GM11168 (cell line): Measurements from ENCODE around the gene SLC35G6.

Experiments used
- in situ Hi-C: fragments of 300-500 bp; cut with MboI; formaldehyde crosslinking; loops from one replicate; pipeline ENCODE4 v1.12.0; 2022; ENCODE audit warnings: low sequenced_read_pairs; ENCODE audit not compliant: unreplicated experiment

The SLC35G6 gene

GRCh38 chr17:7499161-7499560 is 17.9 kb downstream of the SLC35G6 start:
- in situ Hi-C loops: no loop called here

DNA sequence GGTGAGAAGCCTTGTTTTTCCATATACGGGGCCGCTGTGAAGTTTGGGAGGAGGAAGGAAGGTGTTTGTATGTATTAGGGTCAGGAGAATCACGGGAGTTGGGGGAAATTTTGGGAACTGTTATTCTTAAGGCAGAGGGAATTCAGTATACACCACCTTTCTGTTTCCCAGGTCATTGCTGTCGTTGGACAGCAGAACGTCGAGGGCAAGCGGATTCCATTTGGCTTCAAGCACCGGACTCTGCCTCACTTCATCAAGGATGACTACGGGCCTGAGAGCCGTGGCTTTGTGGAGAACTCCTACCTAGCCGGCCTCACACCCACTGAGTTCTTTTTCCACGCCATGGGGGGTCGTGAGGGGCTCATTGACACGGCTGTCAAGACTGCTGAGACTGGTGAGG is 20.5 kb downstream of the SLC35G6 start:
- in situ Hi-C loops: no loop called here

- in situ Hi-C loops: no loop called here
These were observed 21.1 kb downstream of the SLC35G6 start for GRCh38 chr17:7502171-7502847.

GRCh38 chr17:7502987-7503386 is 21.7 kb downstream of the SLC35G6 start:
- in situ Hi-C loops: no loop called here

DNA sequence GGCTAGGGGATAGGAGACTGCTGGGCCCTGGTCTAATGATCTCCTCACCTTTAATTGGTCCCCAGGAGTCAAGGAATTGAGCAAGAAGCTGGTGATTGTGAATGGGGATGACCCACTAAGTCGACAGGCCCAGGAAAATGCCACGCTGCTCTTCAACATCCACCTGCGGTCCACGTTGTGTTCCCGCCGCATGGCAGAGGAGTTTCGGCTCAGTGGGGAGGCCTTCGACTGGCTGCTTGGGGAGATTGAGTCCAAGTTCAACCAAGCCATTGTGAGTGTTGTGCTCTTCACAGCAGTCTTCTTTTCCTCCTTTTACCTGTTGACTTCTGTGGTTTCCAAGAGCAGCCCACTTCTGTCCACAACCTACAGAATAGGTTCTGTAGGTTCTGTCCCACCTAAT is 22.3 kb downstream of the SLC35G6 start:
- in situ Hi-C loops: no loop called here

- in situ Hi-C loops: loop anchor here (5.0 kb wide), 1 partner anchor 34 kb away; no protein-coding TSS in a partner anchor
These were observed 26.9 kb downstream of the SLC35G6 start for GRCh38 chr17:7508145-7508544.

- in situ Hi-C loops: loop anchor here (5.0 kb wide), 1 partner anchor 33 kb away; no protein-coding TSS in a partner anchor
These were observed 27.6 kb downstream of the SLC35G6 start for GRCh38 chr17:7508846-7509245.

GRCh38 chr17:7509937-7510336 is 28.7 kb downstream of the SLC35G6 start:
- in situ Hi-C loops: loop anchor here (5.0 kb wide), 1 partner anchor 32 kb away; no protein-coding TSS in a partner anchor

DNA sequence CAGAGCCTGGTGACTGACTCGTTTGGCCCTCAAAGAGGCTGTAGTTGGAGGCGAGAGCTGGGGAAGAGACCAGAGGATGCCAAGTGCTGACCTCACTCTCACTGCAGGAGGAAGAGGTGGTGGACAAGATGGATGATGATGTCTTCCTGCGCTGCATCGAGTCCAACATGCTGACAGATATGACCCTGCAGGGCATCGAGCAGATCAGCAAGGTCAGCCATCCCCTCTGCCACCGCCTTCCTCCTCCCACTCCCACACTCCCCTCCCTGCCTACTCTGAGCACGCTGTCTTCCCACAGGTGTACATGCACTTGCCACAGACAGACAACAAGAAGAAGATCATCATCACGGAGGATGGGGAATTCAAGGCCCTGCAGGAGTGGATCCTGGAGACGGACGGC is 29.9 kb downstream of the SLC35G6 start:
- in situ Hi-C loops: no loop called here

DNA sequence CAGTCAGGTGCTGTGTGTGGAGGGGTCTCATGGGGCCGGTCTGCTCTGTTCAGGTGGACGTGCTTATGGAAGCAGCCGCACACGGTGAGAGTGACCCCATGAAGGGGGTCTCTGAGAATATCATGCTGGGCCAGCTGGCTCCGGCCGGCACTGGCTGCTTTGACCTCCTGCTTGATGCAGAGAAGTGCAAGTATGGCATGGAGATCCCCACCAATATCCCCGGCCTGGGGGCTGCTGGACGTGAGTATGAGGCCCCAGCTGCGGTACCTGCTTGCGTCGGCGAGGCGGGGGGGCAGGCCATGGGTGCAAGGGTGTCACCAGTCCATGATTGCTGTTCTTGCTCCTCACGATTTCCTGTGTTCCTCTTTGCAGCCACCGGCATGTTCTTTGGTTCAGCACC is 30.9 kb downstream of the SLC35G6 start:
- in situ Hi-C loops: no loop called here

GRCh38 chr17:7512824-7513540 is 31.7 kb downstream of the SLC35G6 start:
- in situ Hi-C loops: no loop called here

DNA sequence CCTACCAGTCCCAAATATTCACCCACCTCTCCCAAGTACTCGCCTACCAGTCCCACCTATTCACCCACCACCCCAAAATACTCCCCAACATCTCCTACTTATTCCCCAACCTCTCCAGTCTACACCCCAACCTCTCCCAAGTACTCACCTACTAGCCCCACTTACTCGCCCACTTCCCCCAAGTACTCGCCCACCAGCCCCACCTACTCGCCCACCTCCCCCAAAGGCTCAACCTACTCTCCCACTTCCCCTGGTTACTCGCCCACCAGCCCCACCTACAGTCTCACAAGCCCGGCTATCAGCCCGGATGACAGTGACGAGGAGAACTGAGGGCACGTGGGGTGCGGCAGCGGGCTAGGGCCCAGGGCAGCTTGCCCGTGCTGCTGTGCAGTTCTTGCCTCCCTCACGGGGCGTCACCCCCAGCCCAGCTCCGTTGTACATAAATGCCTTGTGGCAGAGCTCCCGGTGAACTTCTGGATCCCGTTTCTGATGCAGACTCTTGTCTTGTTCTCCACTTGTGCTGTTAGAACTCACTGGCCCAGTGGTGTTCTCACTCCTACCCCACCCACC is 32.7 kb downstream of the SLC35G6 start:
- in situ Hi-C loops: no loop called here

GRCh38 chr17:7515911-7516610 is 34.8 kb downstream of the SLC35G6 start:
- in situ Hi-C loops: no loop called here

GRCh38 chr17:7523033-7523432 is 41.8 kb downstream of the SLC35G6 start:
- in situ Hi-C loops: no loop called here

GRCh38 chr17:7528842-7529241 is 47.6 kb downstream of the SLC35G6 start:
- in situ Hi-C loops: no loop called here

DNA sequence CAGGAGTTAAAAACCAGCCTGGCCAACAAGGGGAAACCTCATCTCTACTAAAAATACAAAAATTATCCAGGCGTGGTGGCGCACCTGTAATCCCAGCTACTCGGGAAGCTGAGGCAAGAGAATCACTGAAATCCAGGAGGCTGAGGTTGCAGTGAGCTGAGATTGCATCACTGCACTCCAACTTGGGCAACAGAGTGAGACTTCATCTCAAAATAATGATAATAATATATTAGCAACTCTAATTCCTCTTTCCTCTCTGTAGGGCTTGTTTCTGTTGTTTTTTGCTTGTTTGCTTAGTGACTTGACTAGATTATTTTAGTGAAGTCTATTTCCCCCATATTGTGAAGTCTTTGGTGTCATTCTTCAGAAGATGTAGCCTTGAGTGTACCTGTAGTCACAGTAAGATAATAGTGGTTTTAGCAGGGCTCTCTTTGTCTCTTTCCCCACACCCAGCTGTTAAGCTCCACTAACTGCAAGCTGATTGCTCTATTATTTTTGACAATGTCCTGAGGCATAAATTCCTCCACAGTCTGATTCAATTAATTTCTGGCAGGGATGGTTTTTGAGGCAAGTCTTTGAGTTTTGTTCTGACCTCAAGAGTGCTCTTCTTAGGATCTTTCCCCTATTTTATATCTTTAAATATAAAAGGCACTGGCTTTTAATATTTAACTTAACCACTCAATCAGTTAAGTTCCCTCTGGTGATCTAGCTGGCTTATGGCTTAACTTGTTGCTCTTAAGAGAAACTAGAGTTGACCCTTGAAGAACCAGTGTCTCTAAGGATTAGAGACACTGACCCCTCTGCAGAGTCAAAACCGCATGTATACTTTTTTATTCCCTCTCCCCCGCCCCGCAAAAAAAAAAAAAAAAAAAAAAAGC is 49.0 kb downstream of the SLC35G6 start:
- in situ Hi-C loops: no loop called here
